BLaER1 treated with 17β-estradiol and CSF1 and Interleukin-3, amounts not matched to agents 10 nM and 100 nM (cell line): ENCODE data around the gene C2CD3.
"Not testable (repeated sequence)": the region's sequence is repeated elsewhere in the genome, so short reads cannot be mapped to it uniquely, and the experiment has no call there.

Experiments used
- H3K27ac ChIP-seq, 11 experiments: shearing (Covaris generic); formaldehyde crosslinking; 2 replicates each; pipeline ENCODE4 v1.8.1; 2022
- H3K27me3 ChIP-seq, 11 experiments: shearing (Covaris generic); formaldehyde crosslinking; 2 replicates each; pipeline ENCODE4 v1.8.1; 2022
- H3K36me3 ChIP-seq, 11 experiments: shearing (Covaris generic); formaldehyde crosslinking; 2 replicates each; pipeline ENCODE4 v1.8.1; 2022
- H3K4me1 ChIP-seq, 10 experiments: shearing (Covaris generic); formaldehyde crosslinking; 2 replicates each; pipeline ENCODE4 v1.8.1; 2022
- H3K4me2 ChIP-seq, 11 experiments: shearing (Covaris generic); formaldehyde crosslinking; 2 replicates each; pipeline ENCODE4 v1.8.1; 2022
- H3K4me3 ChIP-seq, 10 experiments: shearing (Covaris generic); formaldehyde crosslinking; 2 replicates each; pipeline ENCODE4 v1.8.1; 2022
- H3K9ac ChIP-seq, 11 experiments: shearing (Covaris generic); formaldehyde crosslinking; 2 replicates each; pipeline ENCODE4 v1.8.1; 2022
- H3K9me3 ChIP-seq, 11 experiments: shearing (Covaris generic); formaldehyde crosslinking; replicated peaks in 1 of 11; 2 replicates each; pipeline ENCODE4 v1.8.1; 2022
- H4K20me1 ChIP-seq, 11 experiments: shearing (Covaris generic); formaldehyde crosslinking; 2 replicates each; pipeline ENCODE4 v1.8.1; 2022
- Cebpa-rat ChIP-seq, 11 experiments: shearing (Covaris generic); IDR thresholded peaks; 2 replicates each; pipeline ENCODE4 v1.8.1; 2022

Gene C2CD3

DNA sequence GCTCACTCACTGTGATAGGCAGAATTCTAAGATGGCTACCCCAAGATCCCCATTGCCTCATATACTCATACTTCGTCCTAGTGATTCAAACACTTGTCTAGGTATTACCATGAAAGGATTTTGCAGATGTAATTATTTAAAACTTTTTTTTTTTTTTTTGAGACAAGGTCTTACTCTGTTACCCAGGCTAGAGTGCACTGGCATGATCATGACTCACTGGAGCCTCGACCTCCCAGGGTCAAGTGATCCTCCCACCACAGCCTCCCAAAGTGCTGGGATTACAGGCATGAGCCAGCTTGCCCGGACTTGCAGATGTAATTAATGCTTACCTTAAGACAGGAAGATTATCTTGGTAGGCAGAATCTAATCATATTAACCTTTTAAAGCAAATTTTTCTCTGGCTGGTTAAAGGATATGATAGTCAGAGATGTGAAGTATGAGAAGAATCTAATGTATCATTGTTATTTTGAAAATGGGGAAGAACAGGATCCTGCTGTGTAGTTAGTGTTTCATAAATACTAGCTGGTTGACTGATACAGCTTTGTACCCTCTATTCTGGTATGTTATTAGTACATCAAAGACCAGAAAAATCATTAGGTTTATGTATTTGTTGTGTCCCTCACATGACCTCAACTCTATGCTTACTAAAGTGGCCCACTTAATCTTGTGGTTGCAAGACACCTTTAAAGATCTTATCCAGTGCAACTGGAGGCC, 35.5 kb downstream of the C2CD3 start:
- H3K9ac ChIP-seq = no peak overlapping the region
- H3K27me3 ChIP-seq = no peaks in the 10 kb centered on the region
- H3K4me3 ChIP-seq = no peak overlapping the region
- no peak overlapping the region for H3K4me2 ChIP-seq
- no peak for TF ChIP-seq Cebpa-rat (IDR thresholded peaks at IDR 0.05)
- H4K20me1 ChIP-seq = no peaks in the 10 kb centered on the region
- peaks cover 9 to 18% (median 14%) of the 10 kb centered on the region in 11 experiments for H3K9me3 ChIP-seq
- H3K36me3 ChIP-seq = peaks cover 89 to 99% (median 96%) of the 10 kb centered on the region in 11 experiments
- H3K4me1 ChIP-seq = no peaks in the 10 kb centered on the region
- H3K27ac ChIP-seq = no peak overlapping the region

DNA sequence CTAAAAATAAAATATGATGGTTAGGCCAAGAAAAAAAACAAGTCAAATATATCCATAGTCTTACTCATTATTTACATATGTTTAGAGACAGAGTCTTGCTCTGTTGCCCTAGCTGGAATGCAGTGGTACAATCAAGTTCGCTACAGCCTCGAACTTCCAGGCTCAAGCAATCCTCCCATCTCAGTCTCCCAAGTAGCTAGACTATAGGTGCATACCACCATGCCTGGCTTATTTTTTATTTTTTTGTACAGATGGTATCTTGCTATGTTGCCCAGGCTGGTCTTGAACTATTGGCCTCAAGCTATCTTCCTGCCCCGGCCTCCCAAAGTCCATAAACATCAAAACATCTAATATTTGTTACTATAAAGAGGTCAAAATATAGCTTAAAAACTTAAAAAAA, 36.1 kb downstream of the C2CD3 start:
- no peak for TF ChIP-seq Cebpa-rat (IDR thresholded peaks at IDR 0.05)
- H3K36me3 ChIP-seq = peaks cover 92 to 98% (median 96%) of the 10 kb centered on the region in 11 experiments

DNA sequence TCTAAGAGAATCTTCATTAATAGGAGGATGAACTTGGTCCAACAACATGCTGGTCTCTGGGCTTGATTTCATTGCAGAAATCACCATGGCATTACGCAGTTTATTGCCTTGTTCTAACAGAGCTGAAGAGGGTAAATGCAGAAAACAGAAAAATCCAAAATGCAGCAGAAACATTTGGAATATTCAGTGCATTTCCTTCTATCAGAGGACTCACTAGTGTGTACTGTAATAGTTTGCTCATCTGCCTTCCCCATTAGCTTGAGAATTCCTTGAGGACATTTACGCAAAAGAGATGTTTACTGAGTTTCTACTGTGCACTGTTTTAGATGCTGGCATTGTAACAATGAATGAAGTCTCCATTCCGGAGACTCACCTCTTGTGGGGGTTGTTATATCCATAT, 37.4 kb downstream of the C2CD3 start:
- Histone ChIP-seq H3K36me3 (peaks cover 83 to 90% (median 85%) of the 10 kb centered on the region in 11 experiments), H3K9ac (no peak overlapping the region), H3K4me3 (no peak overlapping the region), H3K27me3 (no peaks in the 10 kb centered on the region), H4K20me1 (no peaks in the 10 kb centered on the region), H3K4me1 (no peaks in the 10 kb centered on the region), H3K27ac (no peak overlapping the region), H3K9me3 (peaks cover 12 to 31% (median 20%) of the 10 kb centered on the region in 11 experiments), H3K4me2 (no peak overlapping the region)
- no peak for TF ChIP-seq Cebpa-rat (IDR thresholded peaks at IDR 0.05)

More for the DNA sequence above, 36.1 kb downstream of the C2CD3 start:
- no peaks in the 10 kb centered on the region for H4K20me1 ChIP-seq
- no peak overlapping the region for H3K27ac ChIP-seq
- no peak overlapping the region for H3K4me2 ChIP-seq
- H3K9me3 ChIP-seq = peaks cover 12 to 25% (median 19%) of the 10 kb centered on the region in 11 experiments
- no peak overlapping the region for H3K9ac ChIP-seq
- H3K4me3 ChIP-seq = no peak overlapping the region
- no peaks in the 10 kb centered on the region for H3K27me3 ChIP-seq
- no peaks in the 10 kb centered on the region for H3K4me1 ChIP-seq

DNA sequence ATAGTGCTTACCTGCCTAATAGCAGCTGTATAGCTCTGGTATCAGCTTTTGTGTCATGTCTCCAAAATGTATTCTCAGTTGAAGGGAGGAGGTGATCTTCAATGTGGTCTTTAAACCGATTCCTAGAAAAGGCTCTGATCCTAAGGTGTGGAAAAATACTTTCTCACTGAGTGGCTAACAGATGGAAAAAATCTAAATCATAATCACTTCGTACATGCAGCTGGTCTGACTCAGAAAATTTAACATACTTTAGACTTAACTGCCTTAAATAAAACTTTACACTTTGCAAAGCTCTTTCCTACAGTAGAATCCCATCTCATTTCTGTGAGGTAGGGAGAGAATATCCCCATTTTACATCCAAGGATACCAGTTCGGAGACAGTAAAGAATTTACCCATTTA, 38.0 kb downstream of the C2CD3 start:
- no peak overlapping the region for H3K4me3 ChIP-seq
- TF ChIP-seq Cebpa-rat (IDR thresholded peaks at IDR 0.05) = no peak
- H3K9me3 ChIP-seq = peaks cover 12 to 31% (median 20%) of the 10 kb centered on the region in 11 experiments
- H3K9ac ChIP-seq = no peak overlapping the region
- no peak overlapping the region for H3K4me2 ChIP-seq
- no peaks in the 10 kb centered on the region for H3K4me1 ChIP-seq
- no peaks in the 10 kb centered on the region for H4K20me1 ChIP-seq
- H3K27me3 ChIP-seq = no peaks in the 10 kb centered on the region
- no peak overlapping the region for H3K27ac ChIP-seq
- peaks cover 77 to 88% (median 79%) of the 10 kb centered on the region in 11 experiments for H3K36me3 ChIP-seq

DNA sequence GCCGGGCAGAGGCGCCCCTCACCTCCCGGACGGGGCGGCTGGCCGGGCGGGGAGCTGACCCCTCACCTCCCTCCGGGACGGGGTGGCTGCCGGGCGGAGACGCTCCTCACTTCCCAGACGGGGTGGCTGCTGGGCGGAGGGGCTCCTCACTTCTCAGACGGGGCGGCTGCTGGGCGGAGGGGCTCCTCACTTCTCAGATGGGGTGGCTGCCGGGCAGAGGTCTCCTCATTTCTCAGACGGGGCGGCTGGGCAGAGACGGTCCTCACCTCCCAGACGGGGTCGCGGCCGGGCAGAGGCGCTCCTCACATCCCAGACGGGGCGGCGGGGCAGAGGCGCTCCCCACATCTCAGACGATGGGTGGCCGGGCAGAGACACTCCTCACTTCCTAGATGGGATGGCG, 41.7 kb downstream of the C2CD3 start:
- H3K4me1 ChIP-seq, H4K20me1 ChIP-seq, H3K27me3 ChIP-seq, H3K4me2 ChIP-seq, H3K9ac ChIP-seq, H3K27ac ChIP-seq, H3K4me3 ChIP-seq: not testable (repeated sequence)
- Histone ChIP-seq H3K36me3 (peaks cover 40 to 57% (median 43%) of the 10 kb centered on the region in 11 experiments), H3K9me3 (peaks cover 12 to 31% (median 20%) of the 10 kb centered on the region in 11 experiments)

DNA sequence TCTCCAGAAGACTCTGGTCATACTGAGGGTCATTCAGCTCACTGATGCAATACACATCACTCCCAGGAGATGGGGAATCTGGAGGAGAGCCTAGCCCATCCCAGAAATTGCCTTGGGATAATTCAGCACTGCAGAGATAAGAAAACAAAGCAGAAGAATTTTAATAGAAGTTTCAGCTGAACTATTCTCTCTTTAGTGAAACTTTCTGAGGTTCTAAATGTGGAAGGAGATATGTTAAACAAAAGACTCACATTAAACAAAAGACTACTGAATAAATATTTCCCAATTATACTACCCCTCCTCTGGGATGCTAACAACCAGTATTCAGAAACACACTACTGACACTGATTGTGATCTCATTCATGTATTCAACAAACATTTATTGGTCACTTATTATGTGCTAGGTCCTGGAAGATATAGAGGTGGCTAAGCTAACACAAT, 47.8 kb downstream of the C2CD3 start:
- Histone ChIP-seq H3K36me3 (peaks cover 17 to 63% (median 46%) of the 10 kb centered on the region in 11 experiments), H3K9ac (no peak overlapping the region), H3K4me2 (no peak overlapping the region), H3K4me3 (no peak overlapping the region), H4K20me1 (no peaks in the 10 kb centered on the region), H3K9me3 (peaks cover 0 to 11% (median 6%) of the 10 kb centered on the region in 11 experiments; a peak in 6 of 22 replicates), H3K27ac (no peak overlapping the region), H3K27me3 (no peaks in the 10 kb centered on the region), H3K4me1 (no peaks in the 10 kb centered on the region)
- TF ChIP-seq Cebpa-rat (IDR thresholded peaks at IDR 0.05) = no peak

DNA sequence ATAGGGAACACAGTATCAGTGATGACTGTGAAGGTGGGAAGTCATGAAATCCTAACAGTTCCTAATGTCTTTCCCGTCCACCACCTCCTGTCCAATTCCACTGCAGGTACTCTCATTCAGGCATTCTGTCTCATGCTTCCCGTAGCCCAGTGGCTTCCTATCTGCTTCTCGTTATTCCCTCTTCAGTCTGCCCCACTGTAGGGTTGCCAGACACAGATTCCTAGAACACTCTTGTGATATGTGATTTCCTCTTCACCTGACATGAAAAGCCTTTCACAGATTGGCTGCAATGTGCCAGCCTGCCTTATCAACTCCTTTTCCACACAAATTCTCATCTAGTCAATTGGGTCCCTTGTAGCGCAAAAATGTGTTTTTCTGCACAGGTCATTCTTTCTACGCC, 49.0 kb downstream of the C2CD3 start:
- peaks cover 25 to 59% (median 51%) of the 10 kb centered on the region in 11 experiments for H3K36me3 ChIP-seq
- H3K4me1 ChIP-seq = no peaks in the 10 kb centered on the region
- TF ChIP-seq Cebpa-rat (IDR thresholded peaks at IDR 0.05) = no peak
- no peaks in the 10 kb centered on the region for H3K27me3 ChIP-seq
- H3K9me3 ChIP-seq = peaks cover 0 to 11% (median 6%) of the 10 kb centered on the region in 11 experiments; a peak in 6 of 22 replicates
- H3K4me2 ChIP-seq = no peak overlapping the region
- no peaks in the 10 kb centered on the region for H4K20me1 ChIP-seq
- no peak overlapping the region for H3K9ac ChIP-seq
- H3K4me3 ChIP-seq = no peak overlapping the region
- no peak overlapping the region for H3K27ac ChIP-seq

DNA sequence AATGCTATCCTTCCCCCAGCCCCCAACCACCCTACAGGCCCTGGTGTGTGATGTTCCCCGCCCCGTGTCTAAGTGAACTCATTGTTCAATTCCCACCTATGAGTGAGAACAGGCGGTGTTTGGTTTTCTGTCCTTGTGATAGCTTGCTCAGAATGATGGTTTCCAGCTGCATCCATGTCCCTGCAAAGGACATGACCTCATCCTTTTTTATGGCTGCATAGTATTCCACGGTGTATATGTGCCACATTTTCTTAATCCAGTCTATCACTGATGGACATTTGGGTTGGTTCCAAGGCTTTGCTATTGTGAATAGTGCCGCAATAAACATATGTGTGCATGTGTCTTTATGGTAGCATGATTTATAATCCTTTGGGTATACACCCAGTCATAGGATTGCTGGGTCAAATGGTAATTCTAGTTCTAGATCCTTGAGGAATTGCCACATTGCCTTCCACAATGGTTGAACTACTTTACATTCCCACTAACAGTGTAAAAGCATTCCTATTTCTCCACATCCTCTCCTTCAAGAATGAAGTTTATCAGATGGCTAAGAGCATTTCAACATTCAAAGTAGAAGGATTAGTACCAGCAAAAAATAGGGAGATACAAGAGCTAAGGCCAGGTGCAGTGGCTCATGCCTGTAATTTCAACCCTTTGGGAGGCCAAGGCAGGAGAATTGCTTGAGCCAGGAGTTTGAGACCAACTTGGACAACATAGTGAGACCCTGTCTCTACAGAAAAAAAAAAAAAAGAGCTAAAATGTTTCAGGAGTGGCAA, 50.4 kb downstream of the C2CD3 start:
- not testable (repeated sequence) for H3K27me3 ChIP-seq, H3K4me3 ChIP-seq, H3K4me1 ChIP-seq, H3K4me2 ChIP-seq, H4K20me1 ChIP-seq, H3K27ac ChIP-seq, H3K9ac ChIP-seq
- peaks cover 0 to 15% (median 9%) of the 10 kb centered on the region in 11 experiments; a peak in 10 of 22 replicates for H3K9me3 ChIP-seq
- H3K36me3 ChIP-seq = peaks cover 35 to 71% (median 59%) of the 10 kb centered on the region in 11 experiments

DNA sequence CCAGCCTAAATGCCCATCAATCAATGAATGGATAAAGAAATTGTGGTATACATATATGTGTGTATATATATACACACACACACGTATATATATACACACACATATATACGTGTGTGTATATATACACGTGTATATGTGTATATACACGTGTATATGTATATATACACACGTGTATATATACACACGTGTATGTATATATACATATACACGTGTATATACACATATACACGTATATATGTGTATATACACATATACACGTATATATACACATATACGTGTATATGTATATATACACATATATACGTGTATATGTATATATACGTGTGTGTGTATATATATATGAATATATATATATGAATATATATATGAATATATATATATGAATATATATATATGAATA, 54.1 kb downstream of the C2CD3 start:
- Histone ChIP-seq H3K4me3 (no peak overlapping the region), H3K4me2 (no peak overlapping the region), H3K9ac (no peak overlapping the region), H3K27me3 (no peaks in the 10 kb centered on the region), H3K4me1 (no peaks in the 10 kb centered on the region), H3K27ac (no peak overlapping the region), H3K9me3 (peaks cover 19 to 38% (median 26%) of the 10 kb centered on the region in 11 experiments), H3K36me3 (peaks cover 67 to 94% (median 87%) of the 10 kb centered on the region in 11 experiments), H4K20me1 (no peaks in the 10 kb centered on the region)
- no peak for TF ChIP-seq Cebpa-rat (IDR thresholded peaks at IDR 0.05)
